GM03348 (cell line): ENCODE results near the gene SLC52A3.
"Not testable (repeated sequence)": the region's sequence is repeated elsewhere in the genome, so short reads cannot be mapped to it uniquely, and the experiment has no call there.

Experiments
- DNase-seq: peaks from one replicate; pipeline ENCODE4 v3.0.0; 2012; ENCODE audit warnings: low spot score

Gene SLC52A3

DNA sequence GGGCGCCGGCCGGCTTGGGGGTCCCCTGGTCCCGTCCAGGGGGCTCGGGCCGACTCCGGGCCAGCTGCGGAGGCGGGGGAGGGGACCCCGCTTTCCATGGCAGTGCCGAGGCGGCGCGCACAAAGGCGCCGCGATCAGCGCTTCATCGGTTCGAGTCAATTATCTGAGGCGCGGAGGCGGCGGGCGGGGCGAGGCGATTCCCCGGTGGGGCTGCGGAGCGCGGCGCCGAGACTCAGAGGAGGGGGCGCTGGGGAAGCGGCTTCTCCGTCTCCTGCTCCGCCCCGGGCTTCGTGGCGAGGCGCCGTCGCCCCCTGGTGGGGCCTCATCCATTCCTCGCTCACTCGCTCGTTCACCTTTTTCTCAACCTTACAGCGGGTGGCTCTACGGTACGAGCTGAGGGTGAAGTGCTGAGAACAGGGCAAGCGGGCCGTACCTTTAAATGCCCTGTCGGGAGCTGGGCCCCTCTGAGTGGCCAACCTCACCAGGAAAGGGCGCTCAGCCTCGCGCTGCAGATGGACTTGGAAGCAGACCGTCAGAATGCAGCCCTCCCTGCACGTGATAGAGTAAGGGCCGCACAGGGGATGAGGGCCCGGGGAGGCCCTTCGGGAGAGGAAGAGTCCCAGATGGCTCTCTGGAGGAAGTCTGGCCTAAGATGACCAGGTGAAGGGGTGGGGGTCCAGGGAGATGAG is 39.9 kb downstream of the SLC52A3 start:
- DNase-seq: peak; percentile 75

DNA sequence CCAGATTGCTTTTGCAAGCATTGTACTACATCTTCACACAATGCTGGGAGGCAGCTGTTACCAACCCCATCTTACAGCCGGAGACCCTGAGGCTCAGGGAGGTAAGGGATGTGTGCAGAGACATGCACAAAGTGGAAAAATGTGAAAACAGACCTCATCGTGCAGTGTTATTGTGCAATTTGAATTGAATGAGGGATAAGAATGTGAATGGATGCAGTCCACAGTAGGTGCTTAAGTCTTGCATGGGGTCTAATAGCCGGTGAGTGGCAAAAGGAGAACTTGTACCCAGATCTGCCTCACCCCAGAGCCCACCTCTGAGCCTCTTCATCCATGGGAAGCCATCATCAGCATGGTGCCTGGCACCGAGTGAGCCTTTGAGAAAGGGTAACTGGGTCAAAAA is 42.1 kb downstream of the SLC52A3 start:
- no peak for DNase-seq

DNA sequence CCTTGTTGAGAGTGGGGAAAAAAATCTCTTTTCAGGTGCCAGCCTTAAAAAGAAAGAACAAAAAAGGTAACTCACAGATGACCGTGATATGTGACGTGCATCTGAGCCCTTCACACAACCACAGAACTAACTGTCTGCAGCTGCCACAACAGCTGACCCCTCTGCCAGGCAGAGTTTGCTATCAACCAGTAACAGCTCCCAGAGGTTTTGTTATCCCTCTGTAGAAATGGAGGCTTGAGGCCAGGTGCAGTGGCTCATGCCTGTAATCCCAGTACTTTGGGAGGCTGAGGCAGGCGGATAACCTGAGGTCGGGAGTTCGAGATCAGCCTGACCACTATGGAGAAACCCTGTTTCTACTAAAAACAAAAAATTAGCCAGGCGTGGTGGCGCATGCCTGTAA is 42.8 kb downstream of the SLC52A3 start:
- no peak for DNase-seq

DNA sequence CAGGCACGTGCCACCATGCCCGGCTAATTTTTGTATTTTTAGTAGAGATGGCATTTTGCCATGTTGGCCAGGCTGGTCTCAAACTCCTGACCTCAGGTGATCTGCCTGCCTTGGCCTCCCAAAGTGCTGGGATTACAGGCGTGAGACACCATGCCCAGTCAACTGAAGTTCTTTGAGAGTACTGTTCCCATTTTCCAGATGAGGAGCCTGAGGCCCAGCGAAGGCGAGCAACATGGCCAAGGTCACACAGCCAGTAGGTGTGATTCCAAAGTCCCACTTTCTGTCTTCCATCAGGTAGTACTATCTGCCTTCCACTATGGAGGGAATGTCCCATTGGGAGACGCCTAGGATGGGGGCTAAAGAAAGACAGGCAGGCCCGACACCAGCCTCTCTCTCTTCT is 43.5 kb downstream of the SLC52A3 start:
- not testable (repeated sequence) for DNase-seq

DNA sequence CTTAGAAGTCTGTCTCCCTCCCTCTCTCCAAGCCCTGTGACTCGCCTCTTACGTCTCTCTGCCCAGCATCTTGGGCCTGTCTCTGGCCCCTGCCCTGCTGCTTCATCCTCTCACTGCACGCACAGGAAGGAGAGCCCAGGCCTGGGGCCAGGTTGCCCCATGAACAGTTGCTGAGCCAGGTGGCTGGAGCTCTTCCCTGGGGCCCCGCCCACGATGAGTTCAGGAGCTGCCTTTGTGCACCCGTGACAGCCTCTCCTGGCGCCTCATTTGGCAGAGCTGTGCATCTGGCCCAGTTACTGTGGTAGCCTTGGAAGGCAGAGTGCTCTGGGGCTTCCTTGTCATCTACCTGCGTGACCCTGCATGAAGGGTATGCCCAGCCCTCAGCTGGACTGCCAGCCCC is 44.5 kb downstream of the SLC52A3 start:
- no peak for DNase-seq

DNA sequence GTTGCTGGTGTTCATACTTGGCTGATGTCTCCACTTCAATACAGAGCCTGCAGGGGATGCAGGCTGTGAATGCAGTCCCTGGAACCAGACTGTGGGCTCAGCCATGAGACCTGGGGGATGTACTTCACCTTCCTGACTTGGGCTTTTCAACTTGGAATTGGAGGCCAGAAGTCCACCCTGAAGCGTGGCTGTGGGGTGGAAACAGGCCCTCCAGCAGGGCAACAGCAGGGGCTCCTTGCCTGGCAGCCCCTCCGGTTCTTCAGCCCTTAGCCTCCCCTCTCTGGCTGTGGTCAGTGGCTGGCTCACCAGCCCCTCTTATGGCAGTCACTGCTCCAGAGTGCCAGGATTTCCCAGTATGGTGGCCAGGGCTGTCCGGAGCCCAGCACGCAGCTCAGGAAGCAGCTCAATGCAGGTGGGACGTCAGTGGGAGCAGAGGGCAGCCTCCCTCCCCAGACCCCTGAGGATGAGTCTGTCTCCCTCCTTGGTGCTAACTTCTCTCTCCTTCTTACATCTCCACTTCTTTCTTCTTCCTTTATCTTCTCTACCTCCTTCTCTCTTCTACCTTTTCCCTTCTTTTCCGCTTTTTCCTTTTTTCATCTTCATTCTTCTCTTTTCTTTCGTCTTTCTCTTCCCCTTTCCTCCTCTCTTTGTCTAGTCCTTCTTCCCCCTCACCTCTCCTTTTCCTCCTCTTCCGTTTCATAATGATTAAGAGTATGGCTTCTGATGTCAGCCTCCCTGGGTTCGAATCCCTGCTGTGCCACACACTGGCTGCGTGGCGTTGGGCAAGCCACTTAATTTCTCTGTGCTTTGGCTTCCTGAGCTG is 45.3 kb downstream of the SLC52A3 start:
- no peak for DNase-seq

DNA sequence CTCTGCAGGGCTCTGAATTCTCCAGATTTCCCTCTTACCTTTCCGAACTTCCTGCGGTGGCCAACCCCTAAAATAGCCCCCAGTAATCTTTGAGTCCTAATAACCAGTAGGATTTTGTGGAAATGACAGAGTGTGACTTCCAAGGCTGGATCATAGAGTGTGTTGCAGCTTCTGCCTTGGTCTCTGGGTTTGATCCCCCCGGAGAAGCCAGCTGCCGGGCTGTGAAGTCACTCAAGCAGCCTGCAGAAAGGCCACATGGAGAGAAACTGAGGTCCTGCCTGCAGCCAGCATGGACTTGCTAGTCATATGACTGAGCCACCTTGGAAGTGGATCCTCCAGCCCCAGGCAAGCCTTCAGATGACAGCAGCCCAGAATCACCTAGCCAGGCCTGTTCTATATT is 46.4 kb downstream of the SLC52A3 start:
- DNase-seq: no peak

DNA sequence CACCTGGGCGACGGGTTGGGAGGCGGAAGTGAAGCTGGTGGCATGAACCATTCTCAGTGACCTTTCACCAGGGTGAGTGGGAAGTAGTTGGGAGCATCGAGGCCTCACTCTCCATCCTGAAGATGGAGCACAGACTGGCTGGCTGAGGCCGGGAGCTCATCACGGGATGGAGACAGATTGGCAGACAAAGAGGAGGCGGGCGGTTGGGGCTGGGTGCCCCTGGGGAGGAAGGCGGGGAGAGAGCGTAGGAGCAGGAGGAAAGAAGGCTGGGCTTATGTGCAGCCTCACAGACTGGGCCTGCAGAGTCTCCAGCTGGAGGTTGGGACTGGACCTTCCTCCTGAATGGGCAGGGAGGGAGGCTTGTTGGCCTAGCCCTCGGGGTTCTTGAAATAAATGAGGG is 48.5 kb downstream of the SLC52A3 start:
- DNase-seq: no peak

DNA sequence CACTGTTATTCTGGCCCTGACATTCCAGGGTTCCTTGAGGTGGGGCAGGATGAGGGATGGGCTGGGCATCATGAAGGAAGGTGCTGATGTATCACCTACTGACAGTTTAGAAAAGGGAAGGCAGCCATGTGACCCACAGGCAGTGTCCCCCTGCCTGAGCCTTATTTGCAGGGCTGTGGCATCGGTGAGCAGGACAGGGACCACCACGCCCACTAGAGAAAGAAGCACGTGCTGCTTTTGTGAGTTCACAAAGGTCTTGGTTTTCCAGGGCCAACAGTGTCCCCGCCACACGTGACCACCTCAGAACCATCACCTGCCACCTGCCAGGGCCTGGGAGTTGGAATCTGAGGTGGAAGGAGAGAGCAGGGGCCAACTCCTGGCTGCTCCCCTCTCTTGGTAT is 49.2 kb downstream of the SLC52A3 start:
- DNase-seq: no peak

DNA sequence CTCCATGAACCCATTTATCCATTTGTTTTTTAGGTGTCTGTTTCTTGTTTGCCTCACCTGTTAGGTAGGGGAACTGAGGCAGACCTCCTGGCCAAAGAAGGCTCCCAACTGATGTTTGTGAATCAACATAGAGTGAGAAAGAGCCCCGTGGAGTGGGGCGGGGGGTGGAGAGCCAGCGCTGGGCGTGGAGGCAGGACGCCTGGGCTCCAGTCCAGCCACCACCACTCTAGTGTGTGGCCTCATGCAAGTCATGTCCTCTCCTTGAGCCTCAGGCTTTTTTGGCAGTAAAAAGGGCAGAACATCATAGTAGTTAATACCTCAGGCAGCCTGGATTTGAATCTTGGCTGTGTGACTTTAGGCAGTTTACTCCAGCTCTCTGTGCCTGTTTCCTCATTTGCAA is 50.5 kb downstream of the SLC52A3 start:
- no peak for DNase-seq

DNA sequence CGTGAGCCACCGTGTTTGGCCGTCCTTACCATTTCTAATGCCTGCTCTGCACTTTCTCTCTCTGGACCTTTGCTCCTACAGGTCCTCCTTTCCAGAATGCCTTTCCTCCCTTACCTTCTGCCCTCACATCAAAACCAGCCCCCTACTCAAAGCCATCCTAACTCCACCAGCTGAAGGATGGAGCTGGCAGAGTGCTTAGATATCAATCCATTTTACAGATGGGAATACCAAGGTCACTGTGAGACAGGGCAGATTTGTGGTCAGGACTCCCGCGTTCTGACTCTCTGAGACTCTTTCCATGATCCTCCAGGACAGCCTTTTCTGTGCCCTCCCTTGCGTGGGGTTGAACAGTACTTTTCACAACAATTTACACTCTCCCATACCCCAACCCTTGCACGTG is 51.0 kb downstream of the SLC52A3 start:
- DNase-seq: no peak

DNA sequence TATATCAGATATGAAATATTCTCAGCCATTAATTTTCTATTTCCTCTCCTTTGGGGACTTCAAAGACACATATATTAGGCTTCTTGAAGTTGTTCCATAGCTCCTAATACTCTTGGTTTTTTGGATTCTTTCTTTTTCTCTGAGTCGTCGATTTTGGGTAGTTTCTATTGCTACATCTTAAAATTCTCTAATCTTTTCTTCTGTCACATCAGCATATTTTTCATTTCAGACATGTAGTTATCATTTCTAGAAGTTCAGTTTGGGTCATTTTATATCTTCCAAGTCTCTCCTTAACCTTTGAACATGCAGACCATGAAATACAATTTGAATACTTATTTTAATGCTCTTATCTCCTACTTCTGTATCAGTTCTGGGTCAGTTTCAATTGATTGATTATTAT is 53.8 kb downstream of the SLC52A3 start:
- DNase-seq: no peak

DNA sequence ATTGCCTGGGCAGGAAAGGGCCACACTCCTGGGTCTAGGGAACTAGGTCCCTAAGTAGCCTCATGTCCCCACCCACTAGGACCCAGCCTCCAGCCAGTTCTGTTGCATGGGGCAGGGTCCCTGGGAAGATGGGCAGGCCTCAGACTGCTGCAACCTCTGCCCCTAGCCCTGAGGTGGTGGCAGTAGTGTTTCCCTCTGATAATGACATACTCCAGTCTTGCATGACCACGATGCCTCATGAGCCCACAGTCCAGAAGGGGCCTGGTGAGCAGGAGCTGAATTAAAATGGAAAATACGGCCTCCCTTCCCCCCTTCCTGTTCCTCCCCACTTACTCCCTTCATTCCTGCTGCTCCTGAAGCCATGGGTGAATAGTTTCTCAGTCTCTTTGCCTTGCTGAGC is 56.7 kb downstream of the SLC52A3 start:
- no peak for DNase-seq

DNA sequence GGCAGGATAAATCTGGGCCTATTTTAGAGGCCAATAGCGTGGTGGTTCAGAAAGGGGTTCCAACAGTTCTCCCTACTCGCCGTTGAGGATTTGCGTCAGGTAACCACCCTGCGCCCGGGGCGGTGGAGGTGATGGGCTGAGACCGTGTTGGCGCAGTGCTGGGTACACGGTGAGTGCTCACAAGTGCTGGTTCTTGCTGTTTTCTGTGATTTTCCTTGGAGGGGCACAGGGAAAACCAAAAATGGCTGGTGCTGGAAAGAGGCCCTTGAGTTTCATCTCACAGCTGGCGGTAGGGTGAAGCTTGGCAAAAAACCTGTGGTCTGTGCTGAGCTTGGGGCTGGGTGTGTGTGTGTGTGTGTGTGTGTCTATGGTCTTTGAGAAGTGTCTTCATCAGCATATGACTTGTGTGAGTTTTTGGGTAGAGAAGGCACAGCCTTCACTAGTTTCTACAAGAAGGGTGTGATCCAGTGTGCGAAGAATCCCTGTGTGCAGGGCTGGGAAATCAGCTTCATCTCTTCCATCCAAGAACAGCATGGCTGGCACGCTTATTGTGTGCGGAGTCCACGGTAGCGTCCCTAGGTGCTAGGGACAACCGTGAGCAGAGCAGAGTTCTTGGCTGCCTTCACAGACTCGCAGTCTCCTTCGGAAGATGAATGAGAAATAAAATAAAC is 57.4 kb downstream of the SLC52A3 start:
- no peak for DNase-seq
